ENCODE results near the gene PAK1. TPM values are rescaled to one million over a fixed set of nuclear protein-coding genes. Genes with fewer than 3 reads are reported as not detected.

The PAK1 gene
- total and polyA plus RNA-seq, 9 of the 15 experiments (the other 6 are each of a cell fraction or from before 2014, with no cell fraction given) = 0.52 to 11.7 (median 1.9) TPM

DNA sequence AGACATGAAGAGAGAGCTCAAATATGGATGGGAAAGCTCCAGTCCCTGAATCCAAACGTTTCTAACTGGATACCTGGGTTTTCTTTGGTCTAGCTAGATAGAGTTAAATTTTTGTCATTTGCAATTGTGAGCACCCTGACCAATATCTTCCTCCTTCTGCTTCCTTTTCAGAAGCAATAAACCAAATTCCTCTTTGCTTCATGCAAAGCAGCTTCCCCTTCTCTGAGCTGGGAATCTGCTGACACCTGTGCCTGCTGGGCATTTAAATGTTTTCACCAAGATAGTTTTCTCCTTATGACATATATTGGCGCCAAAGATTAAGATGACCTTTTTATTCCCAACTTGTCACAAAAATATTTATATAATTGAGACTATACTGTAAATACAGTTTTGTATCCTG lies 27.9 kb upstream of the PAK1 start:
- CTCF ChIA-PET (ENCODE audit: low intra/inter-chr PET ratio) = no interaction called here
- H3K4me2 ChIP-seq (ENCODE audit: insufficient read depth, low read length) = no peak overlapping the region

More for the DNA sequence above, 27.9 kb upstream of the PAK1 start:
- Histone ChIP-seq H3K27ac (ENCODE audit: extremely low read depth, low read depth, low read length) (no peak overlapping the region), H3K4me1 (replicated peaks in 1 of 2; ENCODE audit: control insufficient read depth in 2 of 2, insufficient read depth in 2 of 2, low read length in 2 of 2) (no peaks in the 10 kb centered on the region), H3K9me1 (ENCODE audit: control insufficient read depth, insufficient read depth, low read length) (no peaks in the 10 kb centered on the region), H3K4me3 (no peak overlapping the region), H3K9ac (ENCODE audit: insufficient read depth in 1 of 2, low read depth in 2 of 2, low read length in 2 of 2) (no peak overlapping the region), H3K79me2 (ENCODE audit: control insufficient read depth, insufficient read depth, low read length) (no peaks in the 10 kb centered on the region), H3K9me3 (replicated peaks; ENCODE audit: control insufficient read depth, insufficient read depth, low read depth, low read length) (no peaks in the 10 kb centered on the region), H4K20me1 (replicated peaks; ENCODE audit: control insufficient read depth, insufficient read depth, low read length) (no peaks in the 10 kb centered on the region; the same call in 1 of the 2 replicates), H3K27me3 (ENCODE audit: control insufficient read depth in 2 of 2, insufficient read depth in 2 of 2, low read length in 2 of 2) (peaks cover 3 to 24% of the 10 kb centered on the region in 2 experiments; a peak in 4 of 5 replicates), H2AFZ (ENCODE audit: low read depth, low read length) (no peak overlapping the region), H3K36me3 (ENCODE audit: control insufficient read depth, insufficient read depth, low read length) (no peaks in the 10 kb centered on the region)
- DNase-seq (ENCODE audit: extremely low read depth in 1 of 4, low spot score in 3 of 4) (no peak), ATAC-seq (no peak), FAIRE-seq (no peak)
- intact Hi-C loops (cut with micrococcal nuclease) (no loop called here), in situ Hi-C loops (cut with MboI) (no loop called here)
- POLR2A ChIA-PET = interaction anchor here (0.6 kb wide), 1 partner anchor 755 kb away, joined by 3 read pairs; no protein-coding TSS in a partner anchor
- 0% methylated on average over 2 of the region's 2 CpGs for WGBS (ENCODE audit: insufficient coverage, low coverage, missing lambda C conversion rate)
- TF ChIP-seq SUPT5H (IDR thresholded peaks at IDR 0.05) (no peak), FOXA3 (CRISPR knock-in tag; conservative IDR thresholded peaks at IDR 0.05 in 1 of 2, IDR thresholded peaks at IDR 0.05 in 1 of 2) (no peak), SMAD1 (IDR thresholded peaks at IDR 0.05; ENCODE audit: low read depth, low read length, partially characterized antibody) (no peak), ADNP (tag; IDR thresholded peaks at IDR 0.05) (no peak), TAF15 (IDR thresholded peaks at IDR 0.05; ENCODE audit: low read depth, low read length) (no peak)
- TF ChIP-seq, protein P1, sequence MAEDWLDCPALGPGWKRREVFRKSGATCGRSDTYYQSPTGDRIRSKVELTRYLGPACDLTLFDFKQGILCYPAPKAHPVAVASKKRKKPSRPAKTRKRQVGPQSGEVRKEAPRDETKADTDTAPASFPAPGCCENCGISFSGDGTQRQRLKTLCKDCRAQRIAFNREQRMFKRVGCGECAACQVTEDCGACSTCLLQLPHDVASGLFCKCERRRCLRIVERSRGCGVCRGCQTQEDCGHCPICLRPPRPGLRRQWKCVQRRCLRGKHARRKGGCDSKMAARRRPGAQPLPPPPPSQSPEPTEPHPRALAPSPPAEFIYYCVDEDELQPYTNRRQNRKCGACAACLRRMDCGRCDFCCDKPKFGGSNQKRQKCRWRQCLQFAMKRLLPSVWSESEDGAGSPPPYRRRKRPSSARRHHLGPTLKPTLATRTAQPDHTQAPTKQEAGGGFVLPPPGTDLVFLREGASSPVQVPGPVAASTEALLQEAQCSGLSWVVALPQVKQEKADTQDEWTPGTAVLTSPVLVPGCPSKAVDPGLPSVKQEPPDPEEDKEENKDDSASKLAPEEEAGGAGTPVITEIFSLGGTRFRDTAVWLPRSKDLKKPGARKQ (CRISPR knock-in tag; IDR thresholded peaks at IDR 0.05) = no peak
- TF ChIP-seq, protein P2, sequence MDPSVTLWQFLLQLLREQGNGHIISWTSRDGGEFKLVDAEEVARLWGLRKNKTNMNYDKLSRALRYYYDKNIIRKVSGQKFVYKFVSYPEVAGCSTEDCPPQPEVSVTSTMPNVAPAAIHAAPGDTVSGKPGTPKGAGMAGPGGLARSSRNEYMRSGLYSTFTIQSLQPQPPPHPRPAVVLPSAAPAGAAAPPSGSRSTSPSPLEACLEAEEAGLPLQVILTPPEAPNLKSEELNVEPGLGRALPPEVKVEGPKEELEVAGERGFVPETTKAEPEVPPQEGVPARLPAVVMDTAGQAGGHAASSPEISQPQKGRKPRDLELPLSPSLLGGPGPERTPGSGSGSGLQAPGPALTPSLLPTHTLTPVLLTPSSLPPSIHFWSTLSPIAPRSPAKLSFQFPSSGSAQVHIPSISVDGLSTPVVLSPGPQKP (CRISPR knock-in tag; IDR thresholded peaks at IDR 0.05) = no peak
- no TSS peak for BruUV-seq (replicated peaks)
